ENCODE measurements around the gene SETD1A. TPM values are rescaled to one million over a fixed set of nuclear protein-coding genes. Genes with fewer than 3 reads are reported as not detected.

SETD1A gene
- total RNA-seq, 3 donors from 2014 or later (not counting 1 experiment from before 2014, with no cell fraction given) = 32.9 to 34.5 (median 33.9) TPM

DNA sequence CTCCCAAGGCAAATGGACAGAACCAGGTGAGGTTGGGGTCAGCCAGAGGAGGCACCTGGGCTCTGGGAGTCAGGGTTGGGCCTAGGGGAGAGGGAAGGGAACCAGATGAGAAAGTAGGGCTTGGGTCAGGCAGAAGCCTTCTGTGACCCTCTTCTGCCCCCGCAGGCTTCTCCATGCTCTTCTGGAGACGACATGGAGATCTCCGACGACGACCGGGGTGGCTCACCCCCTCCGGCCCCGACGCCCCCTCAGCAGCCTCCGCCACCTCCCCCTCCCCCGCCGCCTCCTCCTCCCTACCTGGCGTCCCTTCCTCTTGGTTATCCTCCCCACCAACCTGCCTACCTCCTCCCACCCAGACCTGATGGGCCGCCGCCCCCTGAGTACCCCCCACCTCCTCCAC lies 7.9 kb downstream of the SETD1A start:
- 93% methylated on average over 15 of the region's 15 CpGs for WGBS (ENCODE audit: insufficient coverage)
- Mint-ChIP-seq H3K27me3 (ENCODE audit: low read depth in 2 of 2) (no peaks in the 10 kb centered on the region), H3K4me1 (peaks cover 1 to 5% of the 10 kb centered on the region in 2 donors), H3K36me3 (no peaks in the 10 kb centered on the region), H3K4me3 (no peak overlapping the region), H3K27ac (no peak overlapping the region), H3K9me3 (no peaks in the 10 kb centered on the region)
- intact Hi-C loops (cut with micrococcal nuclease) = no loop called here
- peaks cover 79% of the 10 kb centered on the region for H3K36me3 ChIP-seq (ENCODE audit: control insufficient read depth, insufficient read depth, low read length)
- H3K27ac ChIP-seq (ENCODE audit: low read length) = no peak overlapping the region
- no peak for DNase-seq
- no peak overlapping the region for H3K4me3 ChIP-seq (ENCODE audit: low read length)
- H3K9me3 ChIP-seq (ENCODE audit: control insufficient read depth, insufficient read depth, low read length) = no peaks in the 10 kb centered on the region
- ATAC-seq = no peak
- no peaks in the 10 kb centered on the region for H3K27me3 ChIP-seq (ENCODE audit: control insufficient read depth, insufficient read depth, low read length)
- H3K4me1 ChIP-seq (ENCODE audit: control insufficient read depth, insufficient read depth, low read length) = no peaks in the 10 kb centered on the region
- TF ChIP-seq, protein P1, sequence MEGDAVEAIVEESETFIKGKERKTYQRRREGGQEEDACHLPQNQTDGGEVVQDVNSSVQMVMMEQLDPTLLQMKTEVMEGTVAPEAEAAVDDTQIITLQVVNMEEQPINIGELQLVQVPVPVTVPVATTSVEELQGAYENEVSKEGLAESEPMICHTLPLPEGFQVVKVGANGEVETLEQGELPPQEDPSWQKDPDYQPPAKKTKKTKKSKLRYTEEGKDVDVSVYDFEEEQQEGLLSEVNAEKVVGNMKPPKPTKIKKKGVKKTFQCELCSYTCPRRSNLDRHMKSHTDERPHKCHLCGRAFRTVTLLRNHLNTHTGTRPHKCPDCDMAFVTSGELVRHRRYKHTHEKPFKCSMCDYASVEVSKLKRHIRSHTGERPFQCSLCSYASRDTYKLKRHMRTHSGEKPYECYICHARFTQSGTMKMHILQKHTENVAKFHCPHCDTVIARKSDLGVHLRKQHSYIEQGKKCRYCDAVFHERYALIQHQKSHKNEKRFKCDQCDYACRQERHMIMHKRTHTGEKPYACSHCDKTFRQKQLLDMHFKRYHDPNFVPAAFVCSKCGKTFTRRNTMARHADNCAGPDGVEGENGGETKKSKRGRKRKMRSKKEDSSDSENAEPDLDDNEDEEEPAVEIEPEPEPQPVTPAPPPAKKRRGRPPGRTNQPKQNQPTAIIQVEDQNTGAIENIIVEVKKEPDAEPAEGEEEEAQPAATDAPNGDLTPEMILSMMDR (IDR thresholded peaks at IDR 0.05) = no peak

DNA sequence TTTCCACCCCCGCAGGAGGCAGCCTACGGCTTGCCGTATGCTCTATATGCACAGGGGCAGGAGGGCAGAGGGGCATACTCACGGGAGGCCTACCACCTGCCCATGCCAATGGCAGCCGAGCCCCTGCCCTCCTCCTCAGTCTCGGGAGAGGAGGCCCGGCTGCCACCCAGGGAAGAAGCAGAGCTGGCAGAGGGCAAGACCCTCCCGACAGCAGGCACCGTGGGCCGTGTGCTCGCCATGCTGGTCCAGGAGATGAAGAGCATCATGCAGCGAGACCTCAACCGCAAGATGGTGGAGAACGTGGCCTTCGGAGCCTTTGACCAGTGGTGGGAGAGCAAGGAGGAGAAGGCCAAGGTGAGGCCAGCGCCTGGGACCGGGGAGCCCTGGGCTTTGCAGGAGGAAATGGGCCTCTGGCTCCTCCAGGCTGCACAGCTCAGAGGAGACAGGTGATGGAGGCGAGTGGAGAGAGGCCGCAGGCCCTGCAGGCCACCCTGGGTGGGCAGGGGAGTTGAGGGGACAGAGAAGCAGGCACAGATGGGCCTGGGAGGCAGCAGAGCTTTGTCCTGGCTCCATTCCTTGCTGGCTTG lies 8.6 kb downstream of the SETD1A start:
- intact Hi-C loops (cut with micrococcal nuclease) = no loop called here
- H3K9me3 ChIP-seq (ENCODE audit: control insufficient read depth, insufficient read depth, low read length) = no peaks in the 10 kb centered on the region
- ATAC-seq (no peak), DNase-seq (no peak)
- peaks cover 81% of the 10 kb centered on the region for H3K36me3 ChIP-seq (ENCODE audit: control insufficient read depth, insufficient read depth, low read length)
- peaks cover 6% of the 10 kb centered on the region for H3K36me3 Mint-ChIP-seq
- TF ChIP-seq, protein P1 (IDR thresholded peaks at IDR 0.05) = no peak
- no peaks in the 10 kb centered on the region for H3K27me3 ChIP-seq (ENCODE audit: control insufficient read depth, insufficient read depth, low read length)
- no peak overlapping the region for H3K4me3 Mint-ChIP-seq
- H3K27ac ChIP-seq (ENCODE audit: low read length) = no peak overlapping the region
- H3K4me1 Mint-ChIP-seq = peaks cover 0 to 5% of the 10 kb centered on the region in 2 donors
- 97% methylated on average over 19 of the region's 19 CpGs for WGBS (ENCODE audit: insufficient coverage)
- no peaks in the 10 kb centered on the region for H3K9me3 Mint-ChIP-seq
- H3K4me3 ChIP-seq (ENCODE audit: low read length) = no peak overlapping the region
- H3K4me1 ChIP-seq (ENCODE audit: control insufficient read depth, insufficient read depth, low read length) = no peaks in the 10 kb centered on the region
- H3K27me3 Mint-ChIP-seq (ENCODE audit: low read depth in 2 of 2) = no peaks in the 10 kb centered on the region
- no peak overlapping the region for H3K27ac Mint-ChIP-seq

DNA sequence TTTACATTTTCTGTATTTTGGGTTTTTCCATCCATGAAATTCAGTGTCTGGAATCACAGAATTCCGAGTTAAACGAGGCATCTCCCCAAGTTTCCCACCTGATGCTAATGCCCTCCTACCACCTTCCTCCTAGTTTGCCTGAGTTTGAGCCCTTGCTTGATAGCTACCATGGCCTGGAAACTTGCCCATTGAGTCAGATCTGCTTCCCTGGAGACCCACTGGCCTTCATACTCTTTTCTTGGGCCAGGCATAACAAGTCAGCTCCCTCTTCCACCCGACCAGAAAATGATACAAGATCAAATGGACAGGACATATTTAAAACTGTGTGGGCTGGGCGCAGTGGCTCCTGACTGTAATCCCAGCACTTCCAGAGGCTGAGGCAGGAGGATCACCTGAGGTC lies 10.2 kb downstream of the SETD1A start:
- Mint-ChIP-seq H3K27ac (no peak overlapping the region), H3K27me3 (ENCODE audit: low read depth in 2 of 2) (no peaks in the 10 kb centered on the region), H3K36me3 (peaks cover 6% of the 10 kb centered on the region), H3K4me1 (peaks cover 0 to 7% of the 10 kb centered on the region in 2 donors), H3K9me3 (no peaks in the 10 kb centered on the region), H3K4me3 (no peak overlapping the region)
- no peak for DNase-seq
- TF ChIP-seq, protein P1 (IDR thresholded peaks at IDR 0.05) = no peak
- no peak for ATAC-seq
- Histone ChIP-seq H3K4me1 (ENCODE audit: control insufficient read depth, insufficient read depth, low read length) (no peaks in the 10 kb centered on the region), H3K27ac (ENCODE audit: low read length) (no peak overlapping the region), H3K36me3 (ENCODE audit: control insufficient read depth, insufficient read depth, low read length) (peaks cover 80% of the 10 kb centered on the region), H3K27me3 (ENCODE audit: control insufficient read depth, insufficient read depth, low read length) (no peaks in the 10 kb centered on the region), H3K4me3 (ENCODE audit: low read length) (no peak overlapping the region), H3K9me3 (ENCODE audit: control insufficient read depth, insufficient read depth, low read length) (no peaks in the 10 kb centered on the region)
- WGBS (ENCODE audit: insufficient coverage) = 97% methylated on average over 4 of the region's 4 CpGs
- intact Hi-C loops (cut with micrococcal nuclease) = no loop called here

DNA sequence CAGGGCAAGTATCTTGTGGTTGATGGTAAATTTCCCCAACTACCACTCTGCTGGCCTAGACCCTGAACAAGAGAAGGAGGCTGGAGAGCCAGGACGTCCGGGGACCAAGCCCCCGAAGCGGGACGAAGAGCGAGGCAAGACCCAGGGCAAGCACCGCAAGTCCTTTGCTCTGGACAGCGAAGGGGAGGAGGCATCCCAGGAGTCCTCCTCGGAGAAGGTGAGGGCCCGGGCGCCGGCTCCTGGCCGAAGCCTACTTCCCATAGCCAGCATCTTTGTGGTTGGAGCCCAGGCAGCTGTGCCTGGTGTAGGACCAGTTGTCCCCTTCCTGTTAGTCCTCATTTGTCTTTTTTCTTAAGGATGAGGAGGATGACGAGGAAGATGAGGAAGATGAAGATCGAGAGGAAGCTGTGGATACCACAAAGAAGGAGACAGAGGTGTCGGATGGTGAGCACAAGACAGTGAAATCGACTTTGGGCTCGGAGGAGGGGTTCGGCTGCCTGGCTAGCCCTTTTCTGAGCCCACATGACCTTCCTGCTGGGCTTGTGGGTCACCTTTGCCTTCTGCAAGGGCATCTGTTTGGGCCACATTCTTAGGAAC lies 11.8 kb downstream of the SETD1A start:
- H3K27ac Mint-ChIP-seq = no peak overlapping the region
- intact Hi-C loops (cut with micrococcal nuclease) = no loop called here
- H3K36me3 ChIP-seq (ENCODE audit: control insufficient read depth, insufficient read depth, low read length) = peaks cover 81% of the 10 kb centered on the region
- no peaks in the 10 kb centered on the region for H3K9me3 ChIP-seq (ENCODE audit: control insufficient read depth, insufficient read depth, low read length)
- H3K9me3 Mint-ChIP-seq = no peaks in the 10 kb centered on the region
- TF ChIP-seq, protein P1 (IDR thresholded peaks at IDR 0.05) = no peak
- H3K27me3 ChIP-seq (ENCODE audit: control insufficient read depth, insufficient read depth, low read length) = no peaks in the 10 kb centered on the region
- WGBS (ENCODE audit: insufficient coverage) = 96% methylated on average over 19 of the region's 19 CpGs
- no peak overlapping the region for H3K4me3 Mint-ChIP-seq
- H3K4me1 Mint-ChIP-seq = peaks cover 0 to 14% of the 10 kb centered on the region in 2 donors
- H3K4me1 ChIP-seq (ENCODE audit: control insufficient read depth, insufficient read depth, low read length) = no peaks in the 10 kb centered on the region
- H3K27me3 Mint-ChIP-seq (ENCODE audit: low read depth in 2 of 2) = no peaks in the 10 kb centered on the region
- H3K36me3 Mint-ChIP-seq = peaks cover 6% of the 10 kb centered on the region
- no peak for ATAC-seq
- DNase-seq = no peak
- no peak overlapping the region for H3K27ac ChIP-seq (ENCODE audit: low read length)
- H3K4me3 ChIP-seq (ENCODE audit: low read length) = no peak overlapping the region

All from natural killer cell (primary cell).